ENCODE data around the gene HSPBP1.

The HSPBP1 gene

DNA sequence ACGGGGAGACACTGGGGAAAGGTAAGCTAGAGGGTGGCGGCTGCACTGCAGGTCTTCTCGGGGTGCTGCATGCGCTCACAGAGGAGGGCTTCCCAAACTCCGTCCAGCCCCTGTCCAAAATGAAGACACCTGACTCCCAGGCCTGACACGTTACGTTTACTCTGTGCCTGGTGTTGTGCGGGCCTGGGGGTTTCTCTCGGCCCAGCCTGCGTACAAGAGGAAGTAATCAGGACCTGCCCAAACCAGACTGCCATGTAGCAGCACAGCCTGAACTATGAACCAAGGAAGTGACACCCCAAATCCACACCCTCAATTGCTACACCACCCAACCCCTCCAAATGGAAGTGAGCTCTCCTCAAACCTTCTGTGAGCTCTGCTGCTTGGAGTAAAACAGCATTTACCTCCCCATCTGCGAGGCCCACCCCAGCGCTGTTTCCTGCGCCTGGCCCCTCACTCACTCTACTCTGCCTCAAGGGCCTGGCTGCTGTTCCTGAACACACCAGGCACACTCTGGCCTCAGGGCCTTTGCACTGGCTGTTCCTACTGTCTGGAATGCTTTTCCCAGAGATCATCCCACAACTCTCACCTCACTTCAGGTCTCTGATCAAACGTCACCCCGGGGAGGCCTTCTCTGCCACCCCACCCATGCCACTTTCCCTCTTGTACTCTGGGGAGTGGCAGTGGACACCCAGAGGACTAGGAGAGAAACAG is 3.0 kb downstream of the HSPBP1 start:
- Histone ChIP-seq H3K4me3 (ENCODE audit: insufficient read depth, low read depth, low read length, poor library complexity, severe bottlenecking) (no peak overlapping the region), H3K27me3 (replicated peaks; ENCODE audit: control insufficient read depth, insufficient read depth, low read length, poor library complexity, severe bottlenecking) (no peaks in the 10 kb centered on the region), H3K9me3 (ENCODE audit: control insufficient read depth, low read length) (no peaks in the 10 kb centered on the region), H3K36me3 (ENCODE audit: control insufficient read depth, insufficient read depth, low read length) (peaks cover 29% of the 10 kb centered on the region), H3K4me1 (ENCODE audit: control insufficient read depth, insufficient read depth, low read length, poor library complexity, severe bottlenecking) (peaks cover 13% of the 10 kb centered on the region), H3K27ac (ENCODE audit: insufficient read depth, low read length, poor library complexity, severe bottlenecking) (no peak overlapping the region)
- no peak for DNase-seq

- Histone ChIP-seq H3K27ac (ENCODE audit: insufficient read depth, low read length, poor library complexity, severe bottlenecking) (no peak overlapping the region), H3K36me3 (ENCODE audit: control insufficient read depth, insufficient read depth, low read length) (peaks cover 29% of the 10 kb centered on the region)
- DNase-seq = no peak
Observed at GRCh38 chr19:55275851-55276719, 3.8 kb downstream of the HSPBP1 start.

GRCh38 chr19:55273978-55274707 is 5.8 kb downstream of the HSPBP1 start:
- Histone ChIP-seq H3K4me3 (ENCODE audit: insufficient read depth, low read depth, low read length, poor library complexity, severe bottlenecking) (no peak overlapping the region), H3K9me3 (ENCODE audit: control insufficient read depth, low read length) (no peaks in the 10 kb centered on the region), H3K36me3 (ENCODE audit: control insufficient read depth, insufficient read depth, low read length) (peaks cover 29% of the 10 kb centered on the region), H3K27me3 (replicated peaks; ENCODE audit: control insufficient read depth, insufficient read depth, low read length, poor library complexity, severe bottlenecking) (no peaks in the 10 kb centered on the region), H3K27ac (ENCODE audit: insufficient read depth, low read length, poor library complexity, severe bottlenecking) (no peak overlapping the region), H3K4me1 (ENCODE audit: control insufficient read depth, insufficient read depth, low read length, poor library complexity, severe bottlenecking) (peaks cover 2% of the 10 kb centered on the region)
- no peak for DNase-seq

More at GRCh38 chr19:55275851-55276719, 3.8 kb downstream of the HSPBP1 start:
- no peaks in the 10 kb centered on the region for H3K9me3 ChIP-seq (ENCODE audit: control insufficient read depth, low read length)
- H3K4me3 ChIP-seq (ENCODE audit: insufficient read depth, low read depth, low read length, poor library complexity, severe bottlenecking) = no peak overlapping the region
- H3K4me1 ChIP-seq (ENCODE audit: control insufficient read depth, insufficient read depth, low read length, poor library complexity, severe bottlenecking) = peaks cover 13% of the 10 kb centered on the region
- H3K27me3 ChIP-seq (replicated peaks; ENCODE audit: control insufficient read depth, insufficient read depth, low read length, poor library complexity, severe bottlenecking) = no peaks in the 10 kb centered on the region

- H3K36me3 ChIP-seq (ENCODE audit: control insufficient read depth, insufficient read depth, low read length) = peaks cover 23% of the 10 kb centered on the region
Observed at GRCh38 chr19:55272142-55272541, 7.8 kb downstream of the HSPBP1 start.

GRCh38 chr19:55270172-55270942 is 9.6 kb downstream of the HSPBP1 start:
- Histone ChIP-seq H3K9me3 (ENCODE audit: control insufficient read depth, low read length) (no peaks in the 10 kb centered on the region), H3K27me3 (replicated peaks; ENCODE audit: control insufficient read depth, insufficient read depth, low read length, poor library complexity, severe bottlenecking) (no peaks in the 10 kb centered on the region), H3K27ac (ENCODE audit: insufficient read depth, low read length, poor library complexity, severe bottlenecking) (no peak overlapping the region), H3K4me3 (ENCODE audit: insufficient read depth, low read depth, low read length, poor library complexity, severe bottlenecking) (no peak overlapping the region), H3K36me3 (ENCODE audit: control insufficient read depth, insufficient read depth, low read length) (peaks cover 13% of the 10 kb centered on the region), H3K4me1 (ENCODE audit: control insufficient read depth, insufficient read depth, low read length, poor library complexity, severe bottlenecking) (no peaks in the 10 kb centered on the region)
- DNase-seq = no peak

More at GRCh38 chr19:55272142-55272541, 7.8 kb downstream of the HSPBP1 start:
- H3K4me3 ChIP-seq (ENCODE audit: insufficient read depth, low read depth, low read length, poor library complexity, severe bottlenecking) = no peak overlapping the region
- H3K9me3 ChIP-seq (ENCODE audit: control insufficient read depth, low read length) = no peaks in the 10 kb centered on the region
- H3K4me1 ChIP-seq (ENCODE audit: control insufficient read depth, insufficient read depth, low read length, poor library complexity, severe bottlenecking) = no peaks in the 10 kb centered on the region
- H3K27ac ChIP-seq (ENCODE audit: insufficient read depth, low read length, poor library complexity, severe bottlenecking) = no peak overlapping the region
- H3K27me3 ChIP-seq (replicated peaks; ENCODE audit: control insufficient read depth, insufficient read depth, low read length, poor library complexity, severe bottlenecking) = no peaks in the 10 kb centered on the region
- DNase-seq = no peak

- Histone ChIP-seq H3K4me1 (ENCODE audit: control insufficient read depth, insufficient read depth, low read length, poor library complexity, severe bottlenecking) (no peaks in the 10 kb centered on the region), H3K36me3 (ENCODE audit: control insufficient read depth, insufficient read depth, low read length) (peaks cover 13% of the 10 kb centered on the region), H3K9me3 (ENCODE audit: control insufficient read depth, low read length) (no peaks in the 10 kb centered on the region), H3K27me3 (replicated peaks; ENCODE audit: control insufficient read depth, insufficient read depth, low read length, poor library complexity, severe bottlenecking) (no peaks in the 10 kb centered on the region), H3K27ac (ENCODE audit: insufficient read depth, low read length, poor library complexity, severe bottlenecking) (no peak overlapping the region), H3K4me3 (ENCODE audit: insufficient read depth, low read depth, low read length, poor library complexity, severe bottlenecking) (no peak overlapping the region)
- DNase-seq = no peak
Observed at GRCh38 chr19:55269299-55269698, 10.6 kb downstream of the HSPBP1 start.

- H3K27me3 ChIP-seq (replicated peaks; ENCODE audit: control insufficient read depth, insufficient read depth, low read length, poor library complexity, severe bottlenecking) = no peaks in the 10 kb centered on the region
- H3K4me1 ChIP-seq (ENCODE audit: control insufficient read depth, insufficient read depth, low read length, poor library complexity, severe bottlenecking) = no peaks in the 10 kb centered on the region
- H3K36me3 ChIP-seq (ENCODE audit: control insufficient read depth, insufficient read depth, low read length) = no peaks in the 10 kb centered on the region
- no peak overlapping the region for H3K4me3 ChIP-seq (ENCODE audit: insufficient read depth, low read depth, low read length, poor library complexity, severe bottlenecking)
- no peak for DNase-seq
- no peaks in the 10 kb centered on the region for H3K9me3 ChIP-seq (ENCODE audit: control insufficient read depth, low read length)
- no peak overlapping the region for H3K27ac ChIP-seq (ENCODE audit: insufficient read depth, low read length, poor library complexity, severe bottlenecking)
Observed at GRCh38 chr19:55266840-55267239, 13.1 kb downstream of the HSPBP1 start.

DNA sequence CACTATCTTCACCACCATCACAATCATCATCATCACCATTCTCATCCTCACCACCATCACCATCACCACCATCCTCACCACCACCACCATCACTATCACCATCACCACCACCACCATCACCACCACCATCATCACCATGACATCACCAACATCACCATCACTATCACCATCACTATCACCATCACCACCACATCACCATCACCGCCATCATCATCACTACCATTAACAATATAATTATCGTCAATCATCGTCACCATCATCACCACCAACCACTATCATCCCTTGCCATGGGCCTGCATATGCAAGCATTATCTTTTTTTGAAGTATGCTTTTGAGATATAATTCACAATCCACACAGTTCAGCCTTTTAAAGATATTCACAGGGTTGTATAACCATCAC is 13.5 kb downstream of the HSPBP1 start:
- H3K9me3 ChIP-seq (ENCODE audit: control insufficient read depth, low read length) = no peaks in the 10 kb centered on the region
- H3K4me1 ChIP-seq (ENCODE audit: control insufficient read depth, insufficient read depth, low read length, poor library complexity, severe bottlenecking) = no peaks in the 10 kb centered on the region
- no peak for DNase-seq
- no peaks in the 10 kb centered on the region for H3K27me3 ChIP-seq (replicated peaks; ENCODE audit: control insufficient read depth, insufficient read depth, low read length, poor library complexity, severe bottlenecking)
- H3K4me3 ChIP-seq (ENCODE audit: insufficient read depth, low read depth, low read length, poor library complexity, severe bottlenecking) = no peak overlapping the region
- H3K36me3 ChIP-seq (ENCODE audit: control insufficient read depth, insufficient read depth, low read length) = no peaks in the 10 kb centered on the region
- no peak overlapping the region for H3K27ac ChIP-seq (ENCODE audit: insufficient read depth, low read length, poor library complexity, severe bottlenecking)

- no peaks in the 10 kb centered on the region for H3K9me3 ChIP-seq (ENCODE audit: control insufficient read depth, low read length)
- no peaks in the 10 kb centered on the region for H3K36me3 ChIP-seq (ENCODE audit: control insufficient read depth, insufficient read depth, low read length)
- H3K4me1 ChIP-seq (ENCODE audit: control insufficient read depth, insufficient read depth, low read length, poor library complexity, severe bottlenecking) = no peaks in the 10 kb centered on the region
- no peaks in the 10 kb centered on the region for H3K27me3 ChIP-seq (replicated peaks; ENCODE audit: control insufficient read depth, insufficient read depth, low read length, poor library complexity, severe bottlenecking)
- no peak overlapping the region for H3K4me3 ChIP-seq (ENCODE audit: insufficient read depth, low read depth, low read length, poor library complexity, severe bottlenecking)
- no peak overlapping the region for H3K27ac ChIP-seq (ENCODE audit: insufficient read depth, low read length, poor library complexity, severe bottlenecking)
- no peak for DNase-seq
Observed at GRCh38 chr19:55265723-55266386, 14.1 kb downstream of the HSPBP1 start.
